Measurements from ENCODE around the gene TAF4B. TPM values are rescaled to one million over a fixed set of nuclear protein-coding genes. Genes with fewer than 3 reads are reported as not detected.
"Not testable (repeated sequence)": the region's sequence is repeated elsewhere in the genome, so short reads cannot be mapped to it uniquely, and the experiment has no call there.

Gene TAF4B
- total RNA-seq, 2 experiments from 2014 or later = 50.1 to 52.3 TPM

DNA sequence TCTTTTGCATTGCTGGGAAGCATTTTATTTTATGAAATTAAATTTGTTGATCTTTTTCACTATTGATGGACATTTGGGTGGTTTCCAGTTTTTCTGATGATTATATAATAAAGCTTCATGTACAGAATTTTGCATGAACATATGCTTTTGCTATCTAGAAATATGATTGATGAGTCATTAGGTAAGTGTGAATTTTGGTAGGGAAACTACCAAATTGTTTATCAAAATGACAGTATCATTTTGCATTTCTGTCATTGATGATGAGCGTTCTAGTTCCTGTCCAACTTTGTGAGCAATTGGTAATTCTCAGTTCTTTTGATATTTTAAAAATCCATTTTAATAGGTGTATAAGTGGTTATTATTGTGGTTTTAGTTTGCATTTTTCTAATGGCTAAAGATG lies 67.7 kb downstream of the TAF4B start:
- peaks cover 4% of the 10 kb centered on the region for H3K4me1 ChIP-seq (ENCODE audit: insufficient read depth, low read length, poor library complexity, severe bottlenecking)
- H3K79me2 ChIP-seq (ENCODE audit: insufficient read depth, low read depth, low read length) = peaks cover 33% of the 10 kb centered on the region; the same call in 1 of the 2 replicates
- intact Hi-C loops (cut with micrococcal nuclease; ENCODE audit: unreplicated experiment) = no loop called here
- TF ChIP-seq, protein P1, sequence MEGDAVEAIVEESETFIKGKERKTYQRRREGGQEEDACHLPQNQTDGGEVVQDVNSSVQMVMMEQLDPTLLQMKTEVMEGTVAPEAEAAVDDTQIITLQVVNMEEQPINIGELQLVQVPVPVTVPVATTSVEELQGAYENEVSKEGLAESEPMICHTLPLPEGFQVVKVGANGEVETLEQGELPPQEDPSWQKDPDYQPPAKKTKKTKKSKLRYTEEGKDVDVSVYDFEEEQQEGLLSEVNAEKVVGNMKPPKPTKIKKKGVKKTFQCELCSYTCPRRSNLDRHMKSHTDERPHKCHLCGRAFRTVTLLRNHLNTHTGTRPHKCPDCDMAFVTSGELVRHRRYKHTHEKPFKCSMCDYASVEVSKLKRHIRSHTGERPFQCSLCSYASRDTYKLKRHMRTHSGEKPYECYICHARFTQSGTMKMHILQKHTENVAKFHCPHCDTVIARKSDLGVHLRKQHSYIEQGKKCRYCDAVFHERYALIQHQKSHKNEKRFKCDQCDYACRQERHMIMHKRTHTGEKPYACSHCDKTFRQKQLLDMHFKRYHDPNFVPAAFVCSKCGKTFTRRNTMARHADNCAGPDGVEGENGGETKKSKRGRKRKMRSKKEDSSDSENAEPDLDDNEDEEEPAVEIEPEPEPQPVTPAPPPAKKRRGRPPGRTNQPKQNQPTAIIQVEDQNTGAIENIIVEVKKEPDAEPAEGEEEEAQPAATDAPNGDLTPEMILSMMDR (conservative IDR thresholded peaks at IDR 0.05; ENCODE audit: low read length) = no peak
- no peak for TF ChIP-seq EZH2phosphoT487 (IDR thresholded peaks at IDR 0.05; ENCODE audit: borderline replicate concordance, low read depth, low read length)
- no peaks in the 10 kb centered on the region for H3K9me3 ChIP-seq (ENCODE audit: low read length)
- no peak for DNase-seq (ENCODE audit: low spot score)
- no peaks in the 10 kb centered on the region for H3K9me2 ChIP-seq (ENCODE audit: insufficient read depth, low read length)
- no peak overlapping the region for H2AFZ ChIP-seq (ENCODE audit: low read length)
- H4K20me1 ChIP-seq (ENCODE audit: insufficient read depth, low read length) = no peaks in the 10 kb centered on the region
- no peak overlapping the region for H3K4me3 ChIP-seq (ENCODE audit: low read depth, low read length, poor library complexity, severe bottlenecking)
- peaks cover 77% of the 10 kb centered on the region for H3K36me3 ChIP-seq (ENCODE audit: insufficient read depth, low read length)
- BruUV-seq (replicated peaks) = no TSS peak
- H3K4me2 ChIP-seq (ENCODE audit: low read length) = no peak overlapping the region
- CTCF ChIA-PET (ENCODE audit: unreplicated experiment) = no interaction called here
- no peak overlapping the region for H3K27ac ChIP-seq (ENCODE audit: low read depth, low read length, poor library complexity, severe bottlenecking)
- POLR2A ChIA-PET = interaction anchor here (0.8 to 1.0 kb wide), 3 partner anchors 10 to 13 kb away, joined by 3 read pairs; no protein-coding TSS in a partner anchor

DNA sequence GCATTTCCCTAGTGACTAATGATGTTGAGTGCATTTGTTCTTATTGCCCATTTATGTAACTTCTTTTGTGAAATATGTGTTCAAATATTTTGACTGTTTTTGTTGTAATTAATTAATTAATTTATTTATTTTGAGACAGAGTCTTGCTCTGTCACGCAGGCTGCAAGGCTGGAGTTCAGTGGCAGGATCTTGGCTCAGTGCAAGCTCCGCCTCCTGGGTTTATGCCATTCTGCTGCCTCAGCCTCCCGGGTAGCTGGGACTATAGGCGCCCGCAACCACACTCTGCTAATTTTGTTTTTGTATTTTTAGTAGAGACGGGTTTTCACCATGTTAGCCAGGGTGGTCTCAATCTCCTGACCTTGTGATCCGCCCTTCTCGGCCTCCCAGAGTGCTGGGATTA lies 71.9 kb downstream of the TAF4B start:
- no peaks in the 10 kb centered on the region for H4K20me1 ChIP-seq (ENCODE audit: insufficient read depth, low read length)
- H3K9me3 ChIP-seq (ENCODE audit: low read length) = no peaks in the 10 kb centered on the region
- TF ChIP-seq EZH2phosphoT487 (IDR thresholded peaks at IDR 0.05; ENCODE audit: borderline replicate concordance, low read depth, low read length) = no peak
- TF ChIP-seq, protein P1 (conservative IDR thresholded peaks at IDR 0.05; ENCODE audit: low read length) = no peak
- POLR2A ChIA-PET = interaction anchor here (1.3 to 2.2 kb wide), 2 partner anchors 11 to 24 kb away, joined by 3 to 13 read pairs; no protein-coding TSS in a partner anchor
- BruUV-seq (replicated peaks) = no TSS peak
- peaks cover 7% of the 10 kb centered on the region; the same call in 1 of the 2 replicates for H3K79me2 ChIP-seq (ENCODE audit: insufficient read depth, low read depth, low read length)
- peaks cover 54% of the 10 kb centered on the region for H3K36me3 ChIP-seq (ENCODE audit: insufficient read depth, low read length)
- no peak overlapping the region for H3K27ac ChIP-seq (ENCODE audit: low read depth, low read length, poor library complexity, severe bottlenecking)
- intact Hi-C loops (cut with micrococcal nuclease; ENCODE audit: unreplicated experiment) = no loop called here
- no peak overlapping the region for H2AFZ ChIP-seq (ENCODE audit: low read length)
- DNase-seq (ENCODE audit: low spot score) = no peak
- CTCF ChIA-PET (ENCODE audit: unreplicated experiment) = interaction anchor here (0.6 kb wide), 1 partner anchor 87 kb away, joined by 3 read pairs; no protein-coding TSS in a partner anchor
- H3K4me2 ChIP-seq (ENCODE audit: low read length) = no peak overlapping the region
- no peak overlapping the region for H3K4me3 ChIP-seq (ENCODE audit: low read depth, low read length, poor library complexity, severe bottlenecking)
- peaks cover 4% of the 10 kb centered on the region for H3K4me1 ChIP-seq (ENCODE audit: insufficient read depth, low read length, poor library complexity, severe bottlenecking)
- H3K9me2 ChIP-seq (ENCODE audit: insufficient read depth, low read length) = no peaks in the 10 kb centered on the region

DNA sequence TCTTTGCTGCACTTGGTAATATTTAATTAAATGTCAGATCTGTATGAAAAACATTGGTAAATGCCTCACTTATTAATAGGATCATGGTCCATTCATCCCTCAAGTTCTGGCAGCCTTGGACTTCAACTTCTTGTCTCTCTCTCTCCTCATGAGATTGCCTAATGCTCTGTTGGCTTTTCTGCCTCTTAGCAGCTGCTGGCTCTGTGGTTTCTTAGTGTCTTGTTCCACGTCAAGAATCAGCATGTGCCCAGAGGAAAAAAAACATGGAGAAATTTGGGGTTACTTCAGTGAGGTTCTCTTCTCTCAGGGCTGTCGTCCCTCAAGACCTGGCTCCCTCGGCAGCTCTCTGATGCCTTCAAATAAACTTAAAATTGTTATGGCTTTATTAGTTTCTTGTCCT lies 75.4 kb downstream of the TAF4B start:
- H3K27ac ChIP-seq (ENCODE audit: low read depth, low read length, poor library complexity, severe bottlenecking) = no peak overlapping the region
- peaks cover 4% of the 10 kb centered on the region for H3K4me1 ChIP-seq (ENCODE audit: insufficient read depth, low read length, poor library complexity, severe bottlenecking)
- no peaks in the 10 kb centered on the region for H3K9me2 ChIP-seq (ENCODE audit: insufficient read depth, low read length)
- no peak overlapping the region for H2AFZ ChIP-seq (ENCODE audit: low read length)
- H3K4me2 ChIP-seq (ENCODE audit: low read length) = no peak overlapping the region
- no peaks in the 10 kb centered on the region for H3K9me3 ChIP-seq (ENCODE audit: low read length)
- DNase-seq (ENCODE audit: low spot score) = no peak
- no peak overlapping the region for H3K4me3 ChIP-seq (ENCODE audit: low read depth, low read length, poor library complexity, severe bottlenecking)
- no peaks in the 10 kb centered on the region for H3K79me2 ChIP-seq (ENCODE audit: insufficient read depth, low read depth, low read length)
- TF ChIP-seq, protein P1 (conservative IDR thresholded peaks at IDR 0.05; ENCODE audit: low read length) = no peak
- no peak for TF ChIP-seq EZH2phosphoT487 (IDR thresholded peaks at IDR 0.05; ENCODE audit: borderline replicate concordance, low read depth, low read length)
- intact Hi-C loops (cut with micrococcal nuclease; ENCODE audit: unreplicated experiment) = no loop called here
- no peaks in the 10 kb centered on the region for H4K20me1 ChIP-seq (ENCODE audit: insufficient read depth, low read length)
- peaks cover 36% of the 10 kb centered on the region for H3K36me3 ChIP-seq (ENCODE audit: insufficient read depth, low read length)
- ChIA-PET POLR2A (interaction anchor here (0.6 kb wide), 1 partner anchor 194 kb away, joined by 3 read pairs; no protein-coding TSS in a partner anchor), CTCF (ENCODE audit: unreplicated experiment) (no interaction called here)
- no TSS peak for BruUV-seq (replicated peaks)

DNA sequence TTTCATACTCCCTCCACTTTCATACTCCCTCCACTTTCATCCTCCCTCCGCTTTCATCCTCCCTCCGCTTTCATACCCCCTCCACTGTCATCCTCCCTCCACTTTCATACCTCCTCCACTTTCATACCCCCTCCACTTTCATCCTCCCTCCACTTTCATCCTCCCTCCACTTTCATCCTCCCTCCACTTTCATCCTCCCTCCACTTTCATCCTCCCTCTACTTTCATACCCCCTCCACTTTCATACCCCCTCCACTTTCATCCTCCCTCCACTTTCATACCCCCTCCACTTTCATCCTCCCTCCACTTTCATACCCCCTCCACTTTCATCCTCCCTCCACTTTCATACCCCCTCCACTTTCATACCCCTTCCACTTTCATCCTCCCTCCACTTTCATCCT lies 77.0 kb downstream of the TAF4B start:
- H4K20me1 ChIP-seq (ENCODE audit: insufficient read depth, low read length); intact Hi-C loops (cut with micrococcal nuclease; ENCODE audit: unreplicated experiment); CTCF ChIA-PET (ENCODE audit: unreplicated experiment); H3K9me2 ChIP-seq (ENCODE audit: insufficient read depth, low read length); H3K9me3 ChIP-seq (ENCODE audit: low read length); BruUV-seq (replicated peaks); H3K4me3 ChIP-seq (ENCODE audit: low read depth, low read length, poor library complexity, severe bottlenecking); H3K4me2 ChIP-seq (ENCODE audit: low read length); H3K79me2 ChIP-seq (ENCODE audit: insufficient read depth, low read depth, low read length); DNase-seq (ENCODE audit: low spot score); H2AFZ ChIP-seq (ENCODE audit: low read length); H3K4me1 ChIP-seq (ENCODE audit: insufficient read depth, low read length, poor library complexity, severe bottlenecking); H3K27ac ChIP-seq (ENCODE audit: low read depth, low read length, poor library complexity, severe bottlenecking): not testable (repeated sequence)
- peaks cover 30% of the 10 kb centered on the region for H3K36me3 ChIP-seq (ENCODE audit: insufficient read depth, low read length)
- POLR2A ChIA-PET = interaction anchor here (0.7 kb wide), 1 partner anchor 324 kb away, joined by 3 read pairs; no protein-coding TSS in a partner anchor

Measured in OCI-LY7 (cell line).